GM18951 (cell line): ENCODE results near the gene NARF.
"Not testable (repeated sequence)": the region's sequence is repeated elsewhere in the genome, so short reads cannot be mapped to it uniquely, and the experiment has no call there.

ENCODE experiments used
- POLR2A ChIP-seq: IDR thresholded peaks from 4 replicates; pipeline ENCODE4 v1.6.1; 2011; ENCODE audit warnings: mild to moderate bottlenecking; ENCODE audit not compliant: insufficient read length, insufficient read depth; ENCODE audit errors: extremely low read depth
- in situ Hi-C: fragments of 300-500 bp; cut with MboI; formaldehyde crosslinking; loops from one replicate; pipeline ENCODE4 v1.12.0; 2022; ENCODE audit warnings: low sequenced_read_pairs, mixed read lengths, inconsistent platforms; ENCODE audit not compliant: unreplicated experiment

Gene NARF

DNA sequence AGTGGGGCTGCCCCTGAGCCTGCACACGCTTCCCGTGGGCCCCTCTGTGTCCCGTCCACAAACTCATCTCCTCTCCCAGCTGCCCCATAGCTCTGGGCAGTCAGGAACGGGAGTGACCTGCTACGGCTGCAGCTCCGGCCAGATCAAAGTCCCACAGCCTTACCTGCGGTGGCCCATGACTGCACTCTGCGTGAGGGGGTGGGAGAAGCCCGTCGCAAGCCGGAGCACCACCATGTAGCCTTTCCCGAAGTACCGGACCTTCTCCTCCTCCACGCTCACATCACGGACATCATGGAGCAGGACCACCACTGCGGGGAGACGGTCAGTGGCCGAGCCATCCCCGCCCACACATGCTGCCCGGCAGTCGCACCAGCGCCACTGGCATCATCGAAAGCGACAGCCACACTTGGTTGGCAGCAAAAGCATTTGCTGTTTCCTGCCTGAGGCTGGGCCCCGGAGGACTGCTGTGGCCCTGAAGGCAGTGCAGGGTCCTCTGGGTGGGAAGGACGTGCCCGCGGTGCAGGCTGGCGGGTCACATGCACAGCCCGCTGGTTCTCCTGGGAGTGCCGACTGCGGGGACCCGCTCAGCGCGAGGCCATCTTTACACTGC lies 14.2 kb upstream of the NARF start:
- no peak for TF ChIP-seq POLR2A
- in situ Hi-C loops, result no loop called here

DNA sequence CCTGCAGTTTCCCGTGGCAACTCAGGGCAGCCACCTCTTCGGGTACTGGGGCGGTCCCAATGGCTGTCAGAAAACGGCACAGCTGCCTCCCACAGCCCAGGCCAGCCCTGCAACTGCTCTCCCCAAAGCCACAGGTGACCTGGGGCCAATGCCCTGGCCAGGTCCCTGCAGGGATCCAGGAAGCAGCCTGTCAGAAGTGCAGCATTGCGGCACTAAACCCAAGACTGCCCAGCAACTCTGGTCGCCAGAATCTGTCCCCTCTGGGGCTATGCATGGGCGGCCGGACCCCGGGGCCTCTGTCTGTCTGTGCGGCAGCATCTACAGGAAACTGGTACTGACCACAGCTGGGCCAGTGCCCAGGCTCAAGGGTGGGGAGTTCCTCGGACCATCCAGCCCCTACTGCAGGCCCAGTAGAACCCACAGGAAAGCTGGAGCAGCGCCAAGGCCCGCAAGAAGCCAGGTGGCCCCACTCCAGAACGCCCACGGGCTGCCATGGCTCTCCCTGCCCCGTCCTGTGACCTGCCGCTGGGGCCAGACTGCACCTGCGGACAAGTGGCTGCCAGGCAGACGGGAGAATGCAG lies 13.5 kb upstream of the NARF start:
- TF ChIP-seq POLR2A, result no peak
- in situ Hi-C loops, result no loop called here

DNA sequence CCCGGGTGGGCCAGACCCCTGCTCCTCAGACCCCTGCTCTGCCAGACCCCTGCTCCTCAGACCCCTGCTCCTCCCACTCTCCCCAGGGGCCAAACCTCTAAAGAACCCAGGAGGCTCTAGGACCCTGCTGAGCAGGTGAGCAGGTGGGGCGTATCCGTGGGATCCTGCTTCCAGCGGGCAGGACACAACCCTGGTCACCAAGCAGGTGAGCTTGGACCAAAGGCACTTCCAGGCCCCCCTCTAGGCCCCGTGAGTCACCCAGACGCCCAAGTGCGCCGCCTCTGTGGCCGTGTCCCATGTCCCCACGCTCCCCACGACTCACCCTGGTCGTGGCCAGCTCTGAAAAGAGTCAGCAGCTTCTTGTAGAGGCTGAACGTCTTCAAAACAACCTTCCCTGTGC lies 13.0 kb upstream of the NARF start:
- in situ Hi-C loops, result no loop called here
- TF ChIP-seq POLR2A, result no peak

DNA sequence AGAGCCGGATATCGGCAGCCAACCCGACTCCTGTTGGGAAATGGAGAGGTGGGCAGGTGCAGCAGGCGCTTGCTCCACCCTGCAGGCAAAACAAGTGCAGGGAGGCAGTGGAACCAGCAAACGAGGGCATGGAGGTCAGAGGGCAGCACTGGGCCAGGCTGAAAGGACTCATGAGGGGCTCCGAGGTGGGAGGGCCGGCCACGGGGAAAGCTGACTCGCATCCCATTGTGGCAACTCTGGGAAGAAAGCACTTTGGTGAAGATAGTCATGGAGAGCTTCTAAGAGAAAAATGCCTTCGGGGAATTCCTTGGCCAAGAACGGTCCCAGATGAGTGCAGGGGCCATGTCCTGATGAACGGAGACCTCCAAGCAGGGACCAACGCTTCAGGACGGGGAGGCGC lies 12.4 kb upstream of the NARF start:
- in situ Hi-C loops, result no loop called here

DNA sequence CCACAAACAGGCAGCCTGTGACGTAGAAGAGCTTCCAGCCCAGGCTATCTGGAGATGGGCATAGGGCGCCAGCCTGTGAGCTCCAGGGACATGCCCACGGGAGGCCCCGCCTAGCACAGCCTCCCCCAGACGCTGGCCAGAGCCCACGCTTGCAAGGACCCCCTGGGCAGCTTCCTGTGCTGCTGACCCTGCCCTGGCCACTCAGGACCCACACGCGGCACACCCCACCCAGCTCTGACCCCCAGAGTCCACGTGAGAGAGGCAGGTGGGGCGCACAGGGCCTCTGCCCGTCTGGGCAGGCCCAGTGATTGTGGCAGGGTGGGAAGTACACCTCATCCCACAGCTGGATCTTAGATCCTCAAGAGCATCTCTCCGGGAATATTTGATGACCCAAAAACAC lies 11.9 kb upstream of the NARF start:
- no peak for TF ChIP-seq POLR2A
- in situ Hi-C loops, result no loop called here

More for the DNA sequence above, 12.4 kb upstream of the NARF start:
- no peak for TF ChIP-seq POLR2A

DNA sequence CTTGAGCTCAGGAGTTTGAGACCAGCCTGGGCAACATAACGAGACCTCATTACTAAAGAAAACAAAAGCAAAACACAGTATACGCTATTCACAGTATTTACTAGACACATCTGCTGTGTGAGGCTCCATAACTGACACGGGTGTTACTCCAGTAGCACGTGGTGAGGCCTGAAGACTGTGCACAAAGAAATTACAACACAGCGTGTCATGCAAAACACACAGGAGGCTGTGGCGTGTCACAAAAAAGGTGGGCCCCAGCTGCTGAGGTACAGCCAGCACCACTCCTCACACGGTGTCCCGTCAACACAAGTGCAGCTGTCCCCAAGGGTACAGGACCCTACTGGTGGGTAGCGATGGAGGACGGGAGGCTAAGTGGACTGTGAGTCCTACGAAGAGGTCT lies 10.7 kb upstream of the NARF start:
- in situ Hi-C loops, result no loop called here
- no peak for TF ChIP-seq POLR2A

DNA sequence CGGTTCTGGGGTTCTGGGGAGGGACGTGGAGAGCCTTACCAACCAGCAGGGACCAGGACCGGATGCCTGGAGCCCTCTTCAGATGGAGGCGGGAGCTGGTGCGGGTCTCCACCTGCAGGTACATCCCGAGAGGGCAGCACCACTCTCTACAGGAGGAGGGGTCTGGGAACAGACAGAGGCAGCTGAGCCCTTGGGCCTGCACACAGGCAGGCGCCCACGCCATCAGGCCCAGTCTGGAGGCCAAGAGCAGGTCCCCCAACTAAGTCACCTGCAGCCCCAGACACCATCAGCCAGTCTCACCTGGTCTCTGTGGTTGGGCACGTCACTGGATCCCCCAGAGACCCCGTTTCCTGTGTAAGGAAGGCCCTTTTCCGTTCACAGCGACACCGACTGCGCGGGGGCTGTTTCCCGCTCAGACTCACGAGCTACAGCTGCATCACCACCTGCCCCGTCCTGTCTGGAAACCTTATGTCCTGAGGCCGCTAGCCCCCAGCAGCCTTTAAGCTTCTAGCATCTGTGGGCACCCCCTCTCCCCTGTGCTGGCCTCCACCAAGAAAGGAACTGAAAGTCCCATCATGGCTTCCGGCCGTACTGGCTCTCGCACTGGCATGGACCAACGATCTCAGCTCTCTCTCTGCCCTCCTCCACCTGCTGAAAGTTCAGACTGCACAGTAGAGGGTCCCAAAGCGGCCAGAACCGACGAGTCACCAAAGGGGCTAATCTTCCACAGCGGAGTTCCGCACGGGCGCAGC lies 9.2 kb upstream of the NARF start:
- in situ Hi-C loops, result no loop called here
- peak; percentile 81 for TF ChIP-seq POLR2A

DNA sequence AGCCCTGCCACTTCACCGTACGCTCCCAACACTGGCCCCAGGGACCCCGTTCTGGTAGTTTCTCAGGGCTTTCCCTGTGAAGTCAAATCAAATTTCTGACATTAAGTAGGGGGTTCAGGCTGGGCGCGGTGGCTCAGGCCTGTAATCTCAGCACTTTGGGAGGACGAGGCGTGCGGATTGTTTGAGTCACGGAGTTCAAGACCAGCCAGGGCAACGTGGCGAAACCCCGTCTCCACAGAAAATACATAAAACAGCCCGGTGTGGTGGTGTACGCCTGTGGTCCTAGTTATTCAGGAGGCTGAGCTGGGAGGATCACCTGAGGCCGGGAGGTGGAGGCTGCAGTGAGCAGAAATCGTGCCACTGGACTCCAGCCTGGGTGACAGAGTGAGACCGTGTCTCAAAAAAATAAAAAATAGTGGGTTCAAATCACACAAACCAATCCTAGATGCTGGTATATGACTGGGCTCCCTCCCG lies 8.6 kb upstream of the NARF start:
- no peak for TF ChIP-seq POLR2A
- in situ Hi-C loops, result no loop called here

DNA sequence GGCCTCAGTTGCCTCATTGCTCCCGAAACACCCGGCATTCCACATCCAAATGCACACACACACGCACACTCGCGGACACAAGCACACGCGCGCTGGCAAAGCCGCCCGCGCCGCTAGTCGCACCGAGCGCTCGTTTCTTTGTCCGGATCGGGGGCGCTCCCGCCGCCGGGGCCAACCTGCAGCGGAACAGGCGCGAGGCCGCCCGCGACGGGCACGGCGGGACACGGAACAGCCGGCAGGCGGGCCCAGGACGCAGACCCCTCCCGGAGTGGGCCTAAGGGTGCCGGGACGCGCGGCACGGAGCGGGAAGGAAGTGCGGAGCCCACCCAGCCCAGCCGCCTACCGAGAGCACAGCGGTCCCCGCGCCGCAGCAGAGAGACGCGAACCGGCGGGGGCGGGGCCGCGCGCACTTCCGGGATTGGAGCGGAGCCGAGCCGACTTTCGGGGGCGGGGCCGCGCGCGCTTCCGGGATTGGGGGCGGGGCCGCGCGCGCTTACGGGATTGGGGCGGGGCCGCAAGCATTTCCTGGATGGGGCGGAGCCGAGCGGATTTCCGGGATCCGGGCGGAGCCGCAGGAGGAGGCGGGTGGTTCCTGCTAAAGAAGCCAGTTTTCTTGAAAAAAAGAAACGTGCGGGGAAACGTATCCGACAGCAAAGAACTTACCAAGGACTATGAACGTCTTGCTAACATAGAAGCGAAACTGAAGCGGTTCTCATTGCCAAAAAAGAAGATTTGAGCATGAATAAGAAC lies 8.0 kb upstream of the NARF start, which contains the start of gene CYBC1:
CYBC1 (minus strand) TSS at position 396 of the 750 bp plus-strand sequence. CDS start 1,498 bp downstream, outside the sequence.
- in situ Hi-C loops, result no loop called here

DNA sequence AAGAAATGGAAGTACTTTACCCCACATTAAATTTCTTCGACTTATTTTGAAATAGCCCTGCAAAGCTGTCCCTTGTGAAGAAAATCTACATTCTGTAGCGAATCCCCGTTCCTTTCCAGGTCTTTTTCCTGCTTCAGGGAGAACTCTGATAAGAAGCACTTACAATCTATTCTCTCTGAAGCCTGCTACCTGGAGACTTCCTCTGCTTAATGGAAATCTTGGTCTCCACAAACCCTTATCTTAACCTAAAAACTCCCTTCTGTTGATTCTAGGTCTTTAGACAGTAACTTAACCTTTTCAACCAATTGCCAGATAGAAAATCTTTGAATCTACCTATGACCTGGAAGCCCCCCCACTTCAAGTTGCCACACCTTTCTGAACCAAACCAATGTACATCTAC lies 6.4 kb upstream of the NARF start:
- in situ Hi-C loops, result no loop called here

More for the DNA sequence above, 8.0 kb upstream of the NARF start, which contains the start of gene CYBC1:
- peak; percentile 92 for TF ChIP-seq POLR2A

DNA sequence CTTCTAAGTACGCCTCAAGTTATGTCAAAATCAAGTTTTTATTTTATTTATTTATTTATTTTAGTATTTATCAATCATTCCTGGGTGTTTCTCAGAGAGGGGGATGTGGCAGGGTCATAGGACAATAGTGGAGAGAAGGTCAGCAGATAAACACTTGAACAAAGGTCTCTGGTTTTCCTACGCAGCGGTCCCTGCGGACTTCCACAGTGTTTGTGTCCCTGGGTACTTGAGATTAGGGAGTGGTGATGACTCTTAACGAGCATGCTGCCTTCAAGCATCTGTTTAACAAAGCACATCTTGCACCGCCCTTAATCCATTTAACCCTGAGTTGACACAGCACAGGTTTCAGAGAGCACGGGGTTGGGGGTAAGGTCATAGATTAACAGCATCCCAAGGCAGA lies 5.4 kb upstream of the NARF start:
- in situ Hi-C loops, result not testable (repeated sequence)

More for the DNA sequence above, 6.4 kb upstream of the NARF start:
- TF ChIP-seq POLR2A, result no peak

DNA sequence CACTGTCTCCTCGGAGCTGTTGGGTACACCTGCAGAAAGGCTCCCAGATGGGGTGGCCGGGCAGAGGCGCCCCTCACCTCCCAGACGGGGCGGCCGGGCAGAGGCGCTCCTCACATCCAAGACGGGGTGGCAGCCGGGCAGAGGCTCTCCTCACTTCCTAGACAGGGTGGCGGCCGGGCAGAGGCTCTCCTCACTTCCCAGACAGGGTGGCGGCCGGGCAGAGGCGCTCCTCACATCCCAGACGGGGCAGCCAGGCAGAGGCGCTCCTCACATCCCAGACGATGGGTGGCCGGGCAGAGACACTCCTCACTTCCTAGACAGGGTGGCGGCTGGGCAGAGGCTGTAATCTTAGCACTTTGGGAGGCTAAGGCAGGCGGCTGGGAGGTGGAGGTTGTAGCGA lies 4.8 kb upstream of the NARF start:
- in situ Hi-C loops, result not testable (repeated sequence)
